ENCODE data around the gene TTL. TPM values are rescaled to one million over a fixed set of nuclear protein-coding genes. Genes with fewer than 3 reads are reported as not detected.
"Not testable (repeated sequence)": the region's sequence is repeated elsewhere in the genome, so short reads cannot be mapped to it uniquely, and the experiment has no call there.

The TTL gene
- total and polyA plus RNA-seq, 9 donors, result 28.8 to 43.5 (median 38.3) TPM

DNA sequence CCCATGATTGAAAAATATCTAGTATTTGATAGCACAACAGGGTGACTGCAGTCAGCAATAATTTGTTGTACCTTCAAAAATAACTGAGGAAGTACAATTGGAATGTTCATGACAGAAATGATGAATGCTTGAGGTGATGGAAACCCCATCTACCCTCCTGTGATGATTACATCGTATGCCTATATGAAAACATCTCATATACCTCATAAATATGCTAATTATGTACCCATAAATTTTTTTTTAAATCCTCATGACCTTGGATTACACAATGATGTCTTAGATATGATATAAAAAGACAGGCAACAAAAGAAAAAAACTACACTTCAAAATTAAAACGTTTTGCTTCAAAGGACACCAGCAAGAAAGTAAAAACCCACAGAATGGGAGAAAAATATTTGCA lies 59.0 kb downstream of the TTL start:
- H3K27me3 ChIP-seq (ENCODE audit: control insufficient read depth, insufficient read depth, low read length), result no peaks in the 10 kb centered on the region
- H3K4me3 ChIP-seq (ENCODE audit: low read length), result no peak overlapping the region
- no peaks in the 10 kb centered on the region for H3K36me3 ChIP-seq (ENCODE audit: control insufficient read depth, insufficient read depth, low read length)
- H3K27ac ChIP-seq (ENCODE audit: low read length), result no peak overlapping the region
- DNase-seq, result no peak
- no peaks in the 10 kb centered on the region for H3K9me3 ChIP-seq (replicated peaks; ENCODE audit: control insufficient read depth, low read depth, low read length)
- WGBS (ENCODE audit: insufficient coverage), result no CpG with 5 or more reads among the region's 2 CpGs
- H3K4me1 ChIP-seq (ENCODE audit: control insufficient read depth, insufficient read depth, low read length), result peaks cover 16% of the 10 kb centered on the region

DNA sequence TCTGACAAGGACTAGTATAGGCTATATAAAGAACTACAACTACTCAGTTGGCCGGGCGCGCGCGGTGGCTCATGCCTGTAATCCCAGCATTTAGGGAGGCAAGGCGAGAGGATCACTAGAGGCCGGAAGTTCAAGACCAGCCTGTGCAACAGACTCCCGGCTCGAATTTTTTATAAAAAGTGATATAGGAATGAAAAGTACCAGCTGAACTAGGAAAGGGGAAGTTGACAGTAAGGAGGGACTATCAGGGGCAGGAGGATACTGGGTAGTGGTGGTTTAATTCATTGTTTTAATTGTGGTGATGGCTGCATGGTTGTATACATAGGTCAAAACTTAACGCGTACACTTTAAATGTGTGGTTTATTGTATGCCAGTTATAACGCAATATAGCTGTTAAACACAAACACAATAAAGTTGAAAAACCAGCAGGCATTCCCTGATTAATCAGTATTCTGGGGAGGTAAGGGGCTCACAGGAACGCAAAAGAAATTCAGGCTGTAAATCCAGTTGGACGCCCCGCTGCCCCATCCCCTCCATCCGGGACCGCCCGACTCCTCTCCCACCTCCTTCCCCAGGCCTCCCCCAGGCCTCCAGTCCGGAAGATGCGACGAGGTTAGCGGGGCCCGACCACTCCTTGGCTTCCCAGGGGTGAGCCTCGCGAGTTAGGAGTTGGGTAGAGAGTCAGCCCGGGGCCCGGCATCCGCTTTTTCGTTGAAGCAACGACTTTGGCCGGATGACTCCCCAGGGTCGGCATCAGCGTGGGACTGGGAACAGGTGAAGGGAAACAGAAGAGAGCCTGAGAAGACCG lies 59.6 kb downstream of the TTL start:
- Histone ChIP-seq H3K36me3 (ENCODE audit: control insufficient read depth, insufficient read depth, low read length) (peaks cover 3% of the 10 kb centered on the region), H3K9me3 (replicated peaks; ENCODE audit: control insufficient read depth, low read depth, low read length) (no peaks in the 10 kb centered on the region), H3K27me3 (ENCODE audit: control insufficient read depth, insufficient read depth, low read length) (no peaks in the 10 kb centered on the region), H3K27ac (ENCODE audit: low read length) (peak overlapping the region; percentile 91), H3K4me3 (ENCODE audit: low read length) (peak overlapping the region; percentile 95), H3K4me1 (ENCODE audit: control insufficient read depth, insufficient read depth, low read length) (peaks cover 16% of the 10 kb centered on the region)
- peak; percentile 90 for DNase-seq
- WGBS (ENCODE audit: insufficient coverage), result 25% methylated on average over 24 of the region's 34 CpGs

DNA sequence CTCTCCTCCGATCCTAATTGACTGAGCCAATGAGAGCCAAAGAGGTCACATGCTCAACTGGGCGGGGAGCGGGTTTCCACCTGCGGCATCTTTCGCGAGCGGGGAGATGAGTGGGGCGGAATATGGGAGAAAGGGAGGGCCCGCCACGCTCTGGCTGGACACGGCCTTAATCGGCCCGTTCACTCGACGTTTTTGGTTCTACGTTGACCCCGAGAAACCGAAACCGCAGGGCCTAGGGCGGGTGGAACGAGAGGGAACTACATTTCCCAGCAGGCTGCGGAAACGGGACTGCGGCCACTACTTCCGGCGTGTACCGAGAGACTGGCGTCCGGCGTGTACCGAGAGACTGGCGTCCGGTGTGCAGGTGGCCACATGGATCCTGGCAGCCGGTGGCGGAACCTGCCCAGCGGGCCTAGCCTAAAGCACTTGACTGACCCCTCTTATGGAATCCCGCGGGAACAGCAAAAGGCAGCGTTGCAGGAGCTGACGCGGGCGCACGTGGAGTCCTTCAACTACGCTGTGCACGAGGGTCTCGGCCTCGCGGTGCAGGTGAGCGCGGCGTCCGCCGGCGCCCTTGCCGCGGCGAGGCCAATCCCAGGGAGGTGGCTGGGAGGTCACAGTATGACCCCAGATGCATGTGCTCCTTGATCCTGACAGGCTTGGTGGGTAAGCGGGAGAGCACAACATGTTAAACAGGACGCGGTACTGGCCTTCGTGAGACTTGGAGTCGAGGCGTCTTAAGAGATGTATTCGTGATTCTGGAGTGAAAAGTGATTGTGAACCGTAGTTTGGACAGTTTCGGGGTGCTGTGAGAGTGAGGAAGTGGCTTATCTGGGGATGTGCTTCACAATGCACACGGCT lies 60.4 kb downstream of the TTL start, which contains the start of gene POLR1B:
Gene POLR1B, plus strand, starts transcription at position 343 of the 861 bp plus-strand sequence. Its CDS starts 30 bp downstream, at position 373.
- H3K36me3 ChIP-seq (ENCODE audit: control insufficient read depth, insufficient read depth, low read length), result peaks cover 8% of the 10 kb centered on the region
- peak; percentile 93 for DNase-seq
- H3K27ac ChIP-seq (ENCODE audit: low read length), result peak within 1 kb of the TSS; percentile 91
- H3K4me1 ChIP-seq (ENCODE audit: control insufficient read depth, insufficient read depth, low read length), result peaks cover 16% of the 10 kb centered on the region
- H3K27me3 ChIP-seq (ENCODE audit: control insufficient read depth, insufficient read depth, low read length), result no peaks in the 10 kb centered on the region
- no peaks in the 10 kb centered on the region for H3K9me3 ChIP-seq (replicated peaks; ENCODE audit: control insufficient read depth, low read depth, low read length)
- peak within 1 kb of the TSS; percentile 95 for H3K4me3 ChIP-seq (ENCODE audit: low read length)
- under 1% methylated on average over 58 of the region's 67 CpGs for WGBS (ENCODE audit: insufficient coverage)

DNA sequence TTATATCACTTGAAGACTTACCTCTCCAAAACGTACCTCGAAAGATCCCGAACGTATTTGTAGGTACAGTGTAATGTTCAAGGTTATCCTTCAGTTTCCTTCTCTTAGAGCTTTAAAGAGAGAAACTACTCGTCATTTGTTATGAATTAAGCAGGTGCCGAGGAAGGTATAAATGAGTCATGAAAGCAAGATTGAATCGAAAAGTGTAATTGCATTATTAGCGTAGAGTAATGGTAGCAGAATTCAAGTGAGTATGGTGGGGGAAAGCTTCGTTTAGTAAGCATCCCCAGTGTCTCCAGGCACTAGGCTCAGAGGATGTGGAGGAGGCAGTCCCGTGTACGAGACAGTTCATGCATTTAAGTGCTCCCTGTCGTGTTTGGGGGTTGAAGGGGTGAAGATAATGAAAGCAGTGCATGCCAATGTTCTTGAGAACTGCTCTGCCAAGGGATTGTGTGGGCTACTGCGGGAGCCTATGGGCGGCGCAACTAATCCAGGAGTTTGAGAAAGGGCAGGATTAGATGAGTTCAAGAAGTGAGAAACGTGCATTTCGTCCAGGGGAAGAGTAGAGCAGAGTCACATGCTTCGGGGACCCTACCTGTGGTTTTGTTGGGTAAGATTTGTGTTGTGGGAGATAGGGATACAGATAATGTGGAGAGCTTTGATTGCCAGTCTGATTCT lies 61.2 kb downstream of the TTL start:
- Histone ChIP-seq H3K36me3 (ENCODE audit: control insufficient read depth, insufficient read depth, low read length) (peaks cover 13% of the 10 kb centered on the region), H3K4me3 (ENCODE audit: low read length) (peak overlapping the region; percentile 95), H3K4me1 (ENCODE audit: control insufficient read depth, insufficient read depth, low read length) (peaks cover 16% of the 10 kb centered on the region), H3K9me3 (replicated peaks; ENCODE audit: control insufficient read depth, low read depth, low read length) (no peaks in the 10 kb centered on the region), H3K27me3 (ENCODE audit: control insufficient read depth, insufficient read depth, low read length) (no peaks in the 10 kb centered on the region), H3K27ac (ENCODE audit: low read length) (no peak overlapping the region)
- DNase-seq, result peak; percentile 8
- whole genome bisulfite sequencing (ENCODE audit: insufficient coverage), result 7% methylated on average over 14 of the region's 18 CpGs

DNA sequence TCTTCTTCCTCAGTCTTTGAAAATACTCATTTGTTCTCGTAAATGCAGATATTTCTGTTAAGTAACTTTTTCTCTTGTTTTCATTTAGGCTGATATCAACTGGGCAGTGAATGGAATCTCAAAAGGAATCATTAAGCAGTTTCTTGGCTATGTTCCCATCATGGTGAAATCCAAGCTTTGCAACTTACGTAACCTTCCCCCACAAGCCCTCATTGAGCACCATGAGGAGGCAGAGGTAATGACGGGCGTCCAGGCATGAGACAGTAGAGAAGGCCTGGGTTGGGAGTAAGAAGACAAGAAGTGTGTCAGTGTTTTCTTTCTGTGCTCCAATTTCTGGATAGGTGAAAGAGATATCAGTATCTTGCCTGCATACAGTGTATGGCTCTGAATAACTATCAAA lies 65.4 kb downstream of the TTL start:
- Histone ChIP-seq H3K36me3 (ENCODE audit: control insufficient read depth, insufficient read depth, low read length) (peaks cover 31% of the 10 kb centered on the region), H3K4me3 (ENCODE audit: low read length) (no peak overlapping the region), H3K27me3 (ENCODE audit: control insufficient read depth, insufficient read depth, low read length) (no peaks in the 10 kb centered on the region), H3K27ac (ENCODE audit: low read length) (no peak overlapping the region), H3K9me3 (replicated peaks; ENCODE audit: control insufficient read depth, low read depth, low read length) (no peaks in the 10 kb centered on the region), H3K4me1 (ENCODE audit: control insufficient read depth, insufficient read depth, low read length) (peaks cover 12% of the 10 kb centered on the region)
- no CpG with 5 or more reads among the region's 4 CpGs for WGBS (ENCODE audit: insufficient coverage)
- DNase-seq, result no peak

DNA sequence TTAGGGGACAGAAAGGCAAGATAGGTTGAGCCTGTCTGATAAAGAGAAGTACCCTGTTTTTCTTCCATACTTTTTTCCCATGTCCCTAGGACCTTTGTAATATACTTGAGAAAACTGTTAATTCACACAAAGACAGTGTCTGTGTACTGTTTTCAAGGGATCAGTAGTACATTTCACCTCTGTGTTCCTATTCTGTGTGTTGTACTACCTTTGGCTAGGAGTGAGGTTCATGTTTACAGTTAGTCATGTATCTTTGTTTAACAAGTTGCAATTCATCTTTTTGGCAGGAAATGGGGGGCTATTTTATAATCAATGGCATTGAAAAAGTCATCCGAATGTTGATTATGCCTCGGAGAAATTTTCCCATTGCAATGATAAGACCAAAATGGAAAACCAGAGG lies 67.0 kb downstream of the TTL start:
- H3K36me3 ChIP-seq (ENCODE audit: control insufficient read depth, insufficient read depth, low read length), result peaks cover 45% of the 10 kb centered on the region
- 100% methylated on average over 2 of the region's 2 CpGs for WGBS (ENCODE audit: insufficient coverage)

DNA sequence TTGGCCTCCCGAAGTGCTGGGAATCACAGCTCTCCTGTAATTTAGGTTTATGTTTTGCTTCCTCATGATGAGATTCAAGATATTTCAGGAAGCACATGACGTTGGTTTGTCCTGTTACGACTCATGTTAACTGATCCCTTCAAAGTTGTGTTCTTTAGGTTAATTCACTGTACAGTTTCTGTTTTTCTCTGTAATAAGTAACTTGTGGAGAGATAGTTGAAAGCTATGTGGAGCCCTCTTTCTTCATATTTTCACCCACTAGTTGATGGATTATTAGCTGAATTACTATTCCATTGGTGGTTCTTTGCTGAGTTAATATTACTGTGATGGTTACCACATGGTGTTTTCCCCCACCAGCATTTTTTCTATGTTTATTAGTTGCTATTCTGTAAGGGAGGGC lies 84.1 kb downstream of the TTL start:
- H3K27me3 ChIP-seq (ENCODE audit: control insufficient read depth, insufficient read depth, low read length), result no peaks in the 10 kb centered on the region
- no peaks in the 10 kb centered on the region for H3K4me1 ChIP-seq (ENCODE audit: control insufficient read depth, insufficient read depth, low read length)
- H3K27ac ChIP-seq (ENCODE audit: low read length), result no peak overlapping the region
- H3K9me3 ChIP-seq (replicated peaks; ENCODE audit: control insufficient read depth, low read depth, low read length), result peaks cover 2% of the 10 kb centered on the region
- H3K36me3 ChIP-seq (ENCODE audit: control insufficient read depth, insufficient read depth, low read length), result peaks cover 70% of the 10 kb centered on the region
- no peak overlapping the region for H3K4me3 ChIP-seq (ENCODE audit: low read length)
- no peak for DNase-seq
- WGBS (ENCODE audit: insufficient coverage), result 100% methylated on average over 1 of the region's 3 CpGs

More for the DNA sequence above, 67.0 kb downstream of the TTL start:
- Histone ChIP-seq H3K27me3 (ENCODE audit: control insufficient read depth, insufficient read depth, low read length) (no peaks in the 10 kb centered on the region), H3K27ac (ENCODE audit: low read length) (no peak overlapping the region), H3K9me3 (replicated peaks; ENCODE audit: control insufficient read depth, low read depth, low read length) (no peaks in the 10 kb centered on the region), H3K4me1 (ENCODE audit: control insufficient read depth, insufficient read depth, low read length) (no peaks in the 10 kb centered on the region), H3K4me3 (ENCODE audit: low read length) (no peak overlapping the region)
- no peak for DNase-seq

DNA sequence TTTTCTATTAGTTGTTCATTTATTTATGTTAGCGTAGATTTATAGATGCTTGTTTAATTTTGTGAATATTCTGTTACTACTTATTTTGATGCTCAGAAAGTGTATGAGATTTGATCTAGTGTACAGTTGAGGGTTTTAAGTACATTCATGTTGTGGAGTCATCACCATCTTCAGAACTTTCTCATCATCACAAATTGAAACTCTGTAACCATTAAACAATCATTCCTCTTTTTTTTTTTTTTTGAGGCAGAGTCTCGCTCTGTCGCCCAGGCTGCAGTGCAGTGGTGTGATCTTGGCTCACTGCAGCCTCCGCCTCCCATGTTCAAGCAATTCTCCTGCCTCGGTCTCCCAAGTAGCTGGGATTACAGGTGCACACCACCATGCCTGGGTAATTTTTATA lies 84.6 kb downstream of the TTL start:
- not testable (repeated sequence) for H3K9me3 ChIP-seq (replicated peaks; ENCODE audit: control insufficient read depth, low read depth, low read length); H3K27ac ChIP-seq (ENCODE audit: low read length); DNase-seq; H3K27me3 ChIP-seq (ENCODE audit: control insufficient read depth, insufficient read depth, low read length); H3K4me3 ChIP-seq (ENCODE audit: low read length); H3K4me1 ChIP-seq (ENCODE audit: control insufficient read depth, insufficient read depth, low read length)
- WGBS (ENCODE audit: insufficient coverage), result no CpG with 5 or more reads among the region's 5 CpGs
- peaks cover 70% of the 10 kb centered on the region for H3K36me3 ChIP-seq (ENCODE audit: control insufficient read depth, insufficient read depth, low read length)

DNA sequence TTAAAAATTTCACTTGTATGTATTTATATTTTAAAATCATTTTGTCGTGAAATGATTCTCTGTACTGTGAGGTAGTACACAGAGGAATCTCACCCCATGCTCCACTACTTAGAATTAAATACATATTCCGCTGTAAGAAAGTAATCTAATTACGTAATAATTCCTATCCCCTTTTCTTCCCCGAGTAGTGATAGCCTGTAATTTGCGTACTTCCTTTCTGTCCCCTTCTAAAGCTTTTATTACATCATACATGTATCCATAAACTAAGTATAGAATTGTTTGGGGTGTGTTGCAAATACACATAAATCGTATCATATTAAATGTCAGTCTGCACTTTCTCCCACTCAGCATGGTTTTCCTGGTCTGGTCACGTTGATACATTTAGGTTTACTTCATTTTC lies 90.0 kb downstream of the TTL start:
- peaks cover 2% of the 10 kb centered on the region for H3K9me3 ChIP-seq (replicated peaks; ENCODE audit: control insufficient read depth, low read depth, low read length)

DNA sequence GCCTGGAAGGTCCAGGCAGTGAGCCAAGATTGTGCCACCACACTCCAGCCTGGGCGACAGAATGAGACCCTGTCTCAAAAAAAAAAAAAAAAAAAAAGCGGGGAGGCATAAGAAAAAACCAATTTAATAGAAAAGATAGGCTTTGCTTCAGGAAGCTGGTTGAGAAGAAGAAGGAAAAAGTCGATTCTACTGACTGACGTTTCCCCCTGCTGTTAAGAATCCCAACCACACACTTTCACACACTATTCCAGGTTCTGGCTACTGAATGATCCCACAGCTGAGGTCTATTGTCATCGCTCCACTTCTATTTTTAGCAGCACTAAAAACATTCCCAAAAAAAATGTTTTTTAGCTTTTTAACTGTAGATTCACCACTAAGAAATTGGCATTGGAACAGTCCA lies 95.8 kb downstream of the TTL start:
- no peak overlapping the region for H3K27ac ChIP-seq (ENCODE audit: low read length)
- peaks cover 26% of the 10 kb centered on the region for H3K36me3 ChIP-seq (ENCODE audit: control insufficient read depth, insufficient read depth, low read length)
- H3K4me3 ChIP-seq (ENCODE audit: low read length), result no peak overlapping the region
- H3K9me3 ChIP-seq (replicated peaks; ENCODE audit: control insufficient read depth, low read depth, low read length), result no peaks in the 10 kb centered on the region
- no peaks in the 10 kb centered on the region for H3K4me1 ChIP-seq (ENCODE audit: control insufficient read depth, insufficient read depth, low read length)
- no peaks in the 10 kb centered on the region for H3K27me3 ChIP-seq (ENCODE audit: control insufficient read depth, insufficient read depth, low read length)
- peak; percentile 62 for DNase-seq
- WGBS (ENCODE audit: insufficient coverage), result 13% methylated on average over 1 of the region's 5 CpGs

More for the DNA sequence above, 90.0 kb downstream of the TTL start:
- Histone ChIP-seq H3K36me3 (ENCODE audit: control insufficient read depth, insufficient read depth, low read length) (peaks cover 70% of the 10 kb centered on the region), H3K27ac (ENCODE audit: low read length) (no peak overlapping the region), H3K4me3 (ENCODE audit: low read length) (no peak overlapping the region), H3K4me1 (ENCODE audit: control insufficient read depth, insufficient read depth, low read length) (no peaks in the 10 kb centered on the region), H3K27me3 (ENCODE audit: control insufficient read depth, insufficient read depth, low read length) (no peaks in the 10 kb centered on the region)
- no CpG with 5 or more reads among the region's 7 CpGs for WGBS (ENCODE audit: insufficient coverage)
- no peak for DNase-seq

All from muscle of leg (tissue), 11 donors.